ENCODE data around the gene RCSD1. TPM values are rescaled to one million over a fixed set of nuclear protein-coding genes. Genes with fewer than 3 reads are reported as not detected.

The RCSD1 gene
- total RNA-seq, 2 experiments from 2014 or later, result 42.3 to 44.6 TPM

DNA sequence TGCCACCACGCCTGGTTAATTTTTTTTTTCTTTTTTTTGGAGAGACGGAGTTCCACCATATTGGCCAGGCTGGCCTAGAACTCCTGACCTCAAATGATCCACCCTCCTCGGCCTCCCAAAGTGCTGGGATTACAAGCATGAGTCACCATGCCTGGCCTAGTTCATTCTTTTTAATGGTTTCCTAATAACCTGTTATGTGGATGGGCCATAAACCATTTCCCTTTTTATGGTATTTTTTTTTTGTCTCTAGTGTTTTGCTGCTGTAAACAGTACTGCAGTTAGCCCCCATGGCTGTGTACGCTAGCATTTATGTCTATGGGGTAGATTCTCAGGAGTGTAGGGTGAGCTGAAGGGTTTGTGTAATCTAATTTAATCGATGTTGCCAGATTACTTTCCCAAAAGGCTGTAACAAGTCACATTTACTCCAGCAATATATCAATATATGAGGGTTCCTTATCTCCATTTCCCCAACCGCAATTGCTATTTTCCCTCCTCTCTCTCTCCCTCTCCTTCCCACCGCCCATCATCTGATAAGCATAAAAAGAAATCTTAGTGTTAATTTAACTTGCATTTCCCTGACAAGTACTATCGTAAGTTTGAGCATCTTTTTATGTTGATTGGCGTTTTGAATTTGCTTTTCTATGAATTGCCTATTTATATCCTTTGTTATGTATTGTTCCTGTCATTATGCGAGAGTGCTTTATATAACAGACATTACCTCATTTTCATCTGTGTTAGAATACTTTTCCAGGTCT is 28.7 kb downstream of the RCSD1 start:
- TF ChIP-seq, protein P1, sequence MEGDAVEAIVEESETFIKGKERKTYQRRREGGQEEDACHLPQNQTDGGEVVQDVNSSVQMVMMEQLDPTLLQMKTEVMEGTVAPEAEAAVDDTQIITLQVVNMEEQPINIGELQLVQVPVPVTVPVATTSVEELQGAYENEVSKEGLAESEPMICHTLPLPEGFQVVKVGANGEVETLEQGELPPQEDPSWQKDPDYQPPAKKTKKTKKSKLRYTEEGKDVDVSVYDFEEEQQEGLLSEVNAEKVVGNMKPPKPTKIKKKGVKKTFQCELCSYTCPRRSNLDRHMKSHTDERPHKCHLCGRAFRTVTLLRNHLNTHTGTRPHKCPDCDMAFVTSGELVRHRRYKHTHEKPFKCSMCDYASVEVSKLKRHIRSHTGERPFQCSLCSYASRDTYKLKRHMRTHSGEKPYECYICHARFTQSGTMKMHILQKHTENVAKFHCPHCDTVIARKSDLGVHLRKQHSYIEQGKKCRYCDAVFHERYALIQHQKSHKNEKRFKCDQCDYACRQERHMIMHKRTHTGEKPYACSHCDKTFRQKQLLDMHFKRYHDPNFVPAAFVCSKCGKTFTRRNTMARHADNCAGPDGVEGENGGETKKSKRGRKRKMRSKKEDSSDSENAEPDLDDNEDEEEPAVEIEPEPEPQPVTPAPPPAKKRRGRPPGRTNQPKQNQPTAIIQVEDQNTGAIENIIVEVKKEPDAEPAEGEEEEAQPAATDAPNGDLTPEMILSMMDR (IDR thresholded peaks at IDR 0.05), result no peak
- Mint-ChIP-seq H3K36me3 (ENCODE audit: low read depth) (peaks cover 86% of the 10 kb centered on the region), H3K4me1 (ENCODE audit: low read depth) (peaks cover 98% of the 10 kb centered on the region), H3K27ac (peak overlapping the region; percentile 75), H3K9me3 (no peaks in the 10 kb centered on the region), H3K4me3 (peak overlapping the region; percentile 9), H3K27me3 (no peaks in the 10 kb centered on the region)
- DNase-seq, result no peak
- CTCF ChIA-PET, result no interaction called here
- peaks cover 78% of the 10 kb centered on the region for H3K36me3 ChIP-seq (ENCODE audit: insufficient read depth, low read length)
- no peak for ATAC-seq (ENCODE audit: poor library complexity)
- H3K4me1 ChIP-seq (ENCODE audit: insufficient read depth, low read length), result peaks cover 86% of the 10 kb centered on the region
- intact Hi-C loops (cut with DNase I, micrococcal nuclease), result no loop called here
- no peak overlapping the region for H3K27ac ChIP-seq (ENCODE audit: low read depth in 1 of 2, low read length in 2 of 2)
- POLR2A ChIA-PET, result interaction anchor here (1.0 kb wide), 1 partner anchor 9 kb away, joined by 3 read pairs; no protein-coding TSS in a partner anchor
- no peak overlapping the region for H3K4me3 ChIP-seq (ENCODE audit: low read length)
- no peaks in the 10 kb centered on the region for H3K9me3 ChIP-seq (ENCODE audit: control insufficient read depth in 1 of 2, insufficient read depth in 1 of 2, low read length in 2 of 2)
- no peaks in the 10 kb centered on the region for H3K27me3 ChIP-seq (ENCODE audit: control insufficient read depth in 1 of 2, insufficient read depth in 2 of 2, low read length in 2 of 2)

DNA sequence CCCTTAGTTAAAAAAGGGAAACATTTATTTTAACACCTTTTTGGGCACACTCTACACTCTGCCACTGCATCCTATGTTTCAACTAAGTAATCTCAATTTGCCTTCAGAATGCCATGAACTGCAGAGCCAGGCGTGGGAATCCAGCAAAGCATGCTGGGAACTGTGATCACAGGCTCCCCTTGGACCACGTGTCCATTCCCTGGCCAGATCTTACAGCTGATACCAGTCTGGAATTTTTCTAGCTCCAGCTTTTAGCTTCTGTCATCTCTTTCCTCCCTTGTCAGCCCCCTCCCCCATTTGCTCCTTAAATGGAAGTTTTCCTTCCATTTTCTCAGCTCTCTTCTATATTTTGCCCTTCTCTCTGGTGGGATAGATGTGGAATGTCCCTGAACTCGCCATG is 29.4 kb downstream of the RCSD1 start:
- ATAC-seq (ENCODE audit: poor library complexity) (no peak), DNase-seq (no peak)
- TF ChIP-seq, protein P1 (IDR thresholded peaks at IDR 0.05), result no peak
- H3K36me3 ChIP-seq (ENCODE audit: insufficient read depth, low read length), result peaks cover 78% of the 10 kb centered on the region
- H3K4me1 ChIP-seq (ENCODE audit: insufficient read depth, low read length), result peaks cover 84% of the 10 kb centered on the region
- POLR2A ChIA-PET, result interaction anchor here (0.7 to 1.0 kb wide), 2 partner anchors 10 to 373 kb away, joined by 3 read pairs; no protein-coding TSS in a partner anchor
- no peaks in the 10 kb centered on the region for H3K27me3 ChIP-seq (ENCODE audit: control insufficient read depth in 1 of 2, insufficient read depth in 2 of 2, low read length in 2 of 2)
- H3K36me3 Mint-ChIP-seq (ENCODE audit: low read depth), result peaks cover 86% of the 10 kb centered on the region
- no peak overlapping the region for H3K4me3 ChIP-seq (ENCODE audit: low read length)
- intact Hi-C loops (cut with DNase I, micrococcal nuclease), result no loop called here
- H3K4me1 Mint-ChIP-seq (ENCODE audit: low read depth), result peaks cover 96% of the 10 kb centered on the region
- no peaks in the 10 kb centered on the region for H3K9me3 Mint-ChIP-seq
- no peaks in the 10 kb centered on the region for H3K27me3 Mint-ChIP-seq
- CTCF ChIA-PET, result no interaction called here
- H3K27ac Mint-ChIP-seq, result peak overlapping the region; percentile 75
- H3K27ac ChIP-seq (ENCODE audit: low read depth in 1 of 2, low read length in 2 of 2), result peak overlapping the region in 1 of 2 donors; percentile 42
- H3K4me3 Mint-ChIP-seq, result no peak overlapping the region
- H3K9me3 ChIP-seq (ENCODE audit: control insufficient read depth in 1 of 2, insufficient read depth in 1 of 2, low read length in 2 of 2), result no peaks in the 10 kb centered on the region

DNA sequence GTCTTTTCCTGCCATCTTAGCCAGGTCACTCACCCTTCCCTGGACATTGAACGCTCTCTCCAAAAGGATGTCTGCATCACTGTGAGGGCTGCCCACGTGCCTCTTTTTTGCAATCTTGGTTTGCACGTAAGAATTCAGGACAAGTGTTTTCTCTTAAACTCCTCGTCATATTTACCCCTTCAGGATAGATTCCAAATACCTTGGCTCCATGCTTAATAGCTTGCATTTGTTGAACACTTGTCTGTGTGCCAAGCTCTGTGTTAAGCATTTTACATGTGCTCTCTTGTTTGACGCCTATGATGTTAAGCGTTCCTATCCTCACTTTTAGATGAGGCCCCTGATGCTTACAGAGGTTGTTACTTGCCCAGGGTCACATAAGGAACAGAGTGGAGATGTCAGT is 29.8 kb downstream of the RCSD1 start:
- Mint-ChIP-seq H3K27me3 (no peaks in the 10 kb centered on the region), H3K9me3 (no peaks in the 10 kb centered on the region), H3K36me3 (ENCODE audit: low read depth) (peaks cover 86% of the 10 kb centered on the region), H3K4me3 (no peak overlapping the region), H3K4me1 (ENCODE audit: low read depth) (peaks cover 93% of the 10 kb centered on the region), H3K27ac (peak overlapping the region; percentile 75)
- Histone ChIP-seq H3K36me3 (ENCODE audit: insufficient read depth, low read length) (peaks cover 80% of the 10 kb centered on the region), H3K9me3 (ENCODE audit: control insufficient read depth in 1 of 2, insufficient read depth in 1 of 2, low read length in 2 of 2) (no peaks in the 10 kb centered on the region), H3K27ac (ENCODE audit: low read depth in 1 of 2, low read length in 2 of 2) (peak overlapping the region in 1 of 2 donors; percentile 42), H3K4me3 (ENCODE audit: low read length) (no peak overlapping the region), H3K27me3 (ENCODE audit: control insufficient read depth in 1 of 2, insufficient read depth in 2 of 2, low read length in 2 of 2) (no peaks in the 10 kb centered on the region), H3K4me1 (ENCODE audit: insufficient read depth, low read length) (peaks cover 82% of the 10 kb centered on the region)
- DNase-seq, result no peak
- no peak for ATAC-seq (ENCODE audit: poor library complexity)
- ChIA-PET CTCF (interaction anchor here (1.2 kb wide), 1 partner anchor 23 kb away, joined by 3 read pairs; no protein-coding TSS in a partner anchor), POLR2A (interaction anchor here (0.7 kb wide), 1 partner anchor 373 kb away, joined by 3 read pairs; no protein-coding TSS in a partner anchor)
- intact Hi-C loops (cut with DNase I, micrococcal nuclease), result no loop called here
- TF ChIP-seq, protein P1 (IDR thresholded peaks at IDR 0.05), result no peak

Measured in CD4-positive, alpha-beta T cell (primary cell).